ENCODE results near the gene RYR2.
"Not testable (repeated sequence)": the region's sequence is repeated elsewhere in the genome, so short reads cannot be mapped to it uniquely, and the experiment has no call there.

RYR2 gene

DNA sequence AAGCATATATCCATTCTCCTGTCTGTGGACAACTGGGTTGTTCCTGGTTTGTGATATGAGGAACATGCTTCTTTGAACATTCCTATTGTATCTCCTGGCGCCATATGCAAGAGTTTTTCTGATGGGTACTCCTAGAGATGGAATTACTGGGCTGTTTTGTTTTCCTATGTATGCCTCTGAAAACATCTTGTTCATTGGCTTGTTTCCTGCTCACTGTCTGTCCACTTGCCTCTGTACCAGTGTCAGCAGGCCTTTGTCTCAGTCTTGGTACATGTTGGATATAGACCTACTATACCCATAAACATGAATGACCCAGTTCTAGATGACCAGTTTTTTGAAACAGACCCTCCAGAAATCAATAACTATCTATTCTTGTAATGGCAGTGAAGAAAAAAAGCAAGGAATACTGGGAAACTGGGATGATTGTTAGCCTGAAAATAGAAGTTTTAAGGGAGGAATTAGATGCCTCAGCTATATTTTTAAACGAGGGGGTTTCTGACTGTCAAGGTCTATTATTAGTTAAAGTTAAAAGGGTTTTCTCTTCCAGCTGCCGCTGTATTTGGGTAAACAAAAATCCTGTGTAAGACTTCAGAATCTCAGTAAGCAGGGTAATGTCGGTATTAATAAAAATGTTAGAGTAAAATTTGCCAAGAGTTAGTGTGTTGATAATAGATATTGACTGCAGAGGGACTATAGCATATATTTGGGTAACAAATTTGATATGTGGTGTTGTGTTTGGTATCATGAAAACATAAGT, 103.6 kb downstream of the RYR2 start:
- no peak for DNase-seq (ENCODE audit: low read depth in 2 of 2)

GRCh38 chr1:237146241-237146640, 104.3 kb downstream of the RYR2 start:
- DNase-seq (ENCODE audit: low read depth in 2 of 2): no peak

GRCh38 chr1:237149857-237150256, 107.9 kb downstream of the RYR2 start:
- DNase-seq (ENCODE audit: low read depth in 2 of 2): no peak

DNA sequence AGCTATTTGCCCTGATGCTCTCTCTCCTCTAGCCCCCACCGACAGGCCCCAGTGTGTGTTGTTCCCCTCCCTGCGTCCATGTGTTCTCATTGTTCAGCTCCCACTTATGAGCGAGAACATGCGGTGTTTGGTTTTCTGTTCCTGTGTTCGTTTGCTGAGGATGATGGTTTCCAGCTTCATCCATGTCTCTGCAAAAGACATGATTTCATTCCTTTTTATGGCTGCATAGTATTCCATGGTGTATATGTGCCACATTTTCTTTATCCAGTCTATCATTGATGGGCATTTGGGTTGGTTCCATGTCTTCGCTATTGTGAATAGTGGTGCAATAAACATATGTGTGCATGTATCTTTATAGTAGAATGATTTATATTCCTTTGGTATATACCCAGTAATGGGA, 110.0 kb downstream of the RYR2 start:
- DNase-seq (ENCODE audit: low read depth in 2 of 2): not testable (repeated sequence)

GRCh38 chr1:237152506-237153335, 110.7 kb downstream of the RYR2 start:
- no peak for DNase-seq (ENCODE audit: low read depth in 2 of 2)

- DNase-seq (ENCODE audit: low read depth in 2 of 2): no peak
These were observed 112.2 kb downstream of the RYR2 start for GRCh38 chr1:237154157-237154556.

DNA sequence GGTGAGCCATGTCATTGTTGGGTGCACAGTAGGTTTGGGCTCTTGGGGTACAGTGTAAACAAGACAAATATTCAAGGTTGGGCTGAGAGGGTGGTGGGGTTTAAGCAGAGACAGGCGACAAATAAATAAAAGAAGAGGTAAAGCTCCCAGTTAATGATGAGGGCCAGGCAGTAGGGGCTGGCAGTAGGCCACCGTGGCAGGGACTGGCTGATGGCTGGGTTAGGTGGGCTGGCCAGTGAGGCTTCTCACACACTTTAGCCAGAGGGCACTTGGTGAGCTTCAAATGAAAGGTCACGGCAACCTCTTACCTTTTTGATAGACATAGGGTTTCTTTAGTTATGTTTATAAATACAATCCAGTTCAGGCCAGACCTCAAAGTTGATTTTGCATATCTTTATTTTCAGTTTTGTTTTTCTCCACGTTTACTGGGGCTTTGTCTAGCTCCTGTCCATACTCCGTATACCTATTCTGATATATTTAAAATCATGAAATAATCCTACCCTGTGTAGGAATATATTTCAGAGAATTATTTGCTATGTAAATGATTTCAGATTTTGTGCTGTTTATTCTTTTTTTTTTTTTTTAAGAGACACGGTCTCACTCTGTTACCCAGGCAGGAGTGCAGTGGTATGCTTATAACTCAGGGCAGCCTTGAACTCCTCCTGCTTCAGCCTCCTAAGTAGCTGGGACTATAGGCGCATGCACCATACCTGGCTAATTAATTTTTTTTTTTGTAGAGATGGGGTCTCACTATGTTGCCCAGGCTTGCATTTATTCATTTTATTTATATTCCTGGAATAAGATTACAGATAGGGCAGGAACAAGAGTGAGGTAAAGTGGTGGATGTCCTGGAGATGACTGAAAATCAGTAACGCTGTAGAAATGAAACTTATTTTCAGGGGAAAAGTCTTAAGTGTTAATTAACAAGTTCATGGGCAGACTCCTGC, 122.7 kb downstream of the RYR2 start:
- DNase-seq (ENCODE audit: low read depth in 2 of 2): no peak

- DNase-seq (ENCODE audit: low read depth in 2 of 2): no peak
These were observed 124.1 kb downstream of the RYR2 start for GRCh38 chr1:237166086-237166485.

DNA sequence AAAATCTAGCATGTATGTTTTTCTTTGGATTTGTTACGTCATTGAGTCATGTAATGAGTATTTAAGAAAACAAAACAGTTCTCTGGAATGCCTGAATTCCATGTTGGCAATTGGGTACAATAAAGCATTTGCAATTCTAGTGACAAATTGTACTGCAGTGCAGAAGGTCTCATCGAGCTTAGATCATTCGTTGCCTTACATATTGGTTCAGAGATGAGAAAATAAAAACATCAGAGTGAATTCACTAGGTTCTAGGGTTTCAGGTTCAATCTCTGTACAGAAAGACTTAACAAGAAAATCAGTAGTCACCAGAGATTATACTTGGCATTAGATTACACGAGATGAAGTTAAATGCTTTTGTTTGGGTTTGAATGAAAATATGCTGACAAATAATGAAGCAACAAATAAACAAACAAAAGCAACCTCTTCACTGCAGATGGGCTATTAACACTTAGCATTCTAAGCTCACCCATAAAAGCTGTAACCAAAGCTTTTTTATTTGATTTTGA, 124.7 kb downstream of the RYR2 start:
- DNase-seq (ENCODE audit: low read depth in 2 of 2): no peak

GRCh38 chr1:237170149-237170548, 128.2 kb downstream of the RYR2 start:
- DNase-seq (ENCODE audit: low read depth in 2 of 2): no peak

GRCh38 chr1:237171454-237172117, 129.6 kb downstream of the RYR2 start:
- DNase-seq (ENCODE audit: low read depth in 2 of 2): no peak

- no peak for DNase-seq (ENCODE audit: low read depth in 2 of 2)
These were observed 130.1 kb downstream of the RYR2 start for GRCh38 chr1:237172118-237172485.

DNA sequence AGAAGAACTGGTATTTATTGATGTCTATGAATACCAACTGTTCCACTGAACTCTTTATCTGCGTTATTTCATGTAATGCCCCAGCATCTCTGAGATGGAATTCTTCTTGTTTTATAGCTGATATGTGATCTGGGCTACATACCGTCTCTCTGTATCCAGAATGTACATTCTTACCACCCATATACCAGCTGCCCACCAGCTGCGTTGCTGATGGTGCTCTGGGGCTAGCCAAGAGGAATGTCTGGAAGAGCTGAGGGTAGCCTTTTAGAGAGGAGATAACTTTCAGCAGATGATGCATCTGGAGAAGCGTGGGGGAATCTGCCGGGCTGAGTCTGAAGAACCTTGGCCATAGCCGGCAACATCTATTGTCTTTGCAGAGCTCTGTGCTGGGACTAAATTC, 137.5 kb downstream of the RYR2 start:
- no peak for DNase-seq (ENCODE audit: low read depth in 2 of 2)

GRCh38 chr1:237180256-237180655, 138.3 kb downstream of the RYR2 start:
- DNase-seq (ENCODE audit: low read depth in 2 of 2): no peak

DNA sequence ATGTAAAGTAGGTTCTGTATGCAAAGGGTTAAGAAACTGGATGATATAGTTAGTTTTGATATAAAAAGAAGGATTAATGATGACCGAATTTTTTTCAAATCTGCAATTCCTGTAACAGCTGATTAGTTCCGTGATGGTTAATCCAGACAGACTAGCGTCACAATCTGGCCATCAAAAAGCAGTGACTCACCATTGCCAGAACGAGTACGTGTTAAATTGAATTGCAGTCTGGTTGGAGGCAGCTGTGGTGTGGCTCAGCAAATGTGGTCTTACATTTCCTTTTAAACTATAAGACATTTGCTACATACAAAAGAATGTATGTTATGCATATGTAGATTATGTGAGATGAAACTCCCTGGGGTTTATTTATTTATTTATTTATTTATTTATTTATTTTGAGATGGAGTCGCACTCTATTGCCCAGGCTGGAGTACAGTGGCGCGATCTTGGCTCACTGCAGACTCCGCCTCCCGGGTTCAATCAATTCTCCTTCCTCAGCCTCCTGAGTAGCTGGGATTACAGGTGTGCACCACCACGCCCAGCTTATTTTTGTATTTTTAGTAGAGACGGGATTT, 139.8 kb downstream of the RYR2 start:
- DNase-seq (ENCODE audit: low read depth in 2 of 2): no peak

- DNase-seq (ENCODE audit: low read depth in 2 of 2): no peak
These were observed 142.1 kb downstream of the RYR2 start for GRCh38 chr1:237183963-237184540.

DNA sequence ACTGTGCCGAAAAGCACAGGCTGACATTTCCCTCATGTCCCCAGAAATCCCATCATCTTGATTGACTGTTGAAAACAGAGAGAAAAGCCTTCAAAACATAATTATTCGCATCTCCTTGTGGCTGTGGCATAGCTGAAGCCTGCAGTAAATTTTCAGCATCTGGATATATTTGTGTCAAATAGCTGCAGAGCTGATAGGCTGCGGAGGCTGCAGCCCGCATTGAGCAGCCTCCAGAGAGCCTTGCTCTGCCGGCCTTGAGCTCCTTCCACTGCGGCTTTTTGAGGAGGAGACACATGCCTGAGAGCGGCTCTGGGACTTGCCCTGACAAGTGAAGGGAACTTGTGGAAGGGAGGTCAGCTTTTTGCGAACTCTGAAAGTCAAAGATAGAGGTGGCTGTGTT, 144.7 kb downstream of the RYR2 start:
- DNase-seq (ENCODE audit: low read depth in 2 of 2): no peak

- no peak for DNase-seq (ENCODE audit: low read depth in 2 of 2)
These were observed 145.9 kb downstream of the RYR2 start for GRCh38 chr1:237187842-237188241.

- DNase-seq (ENCODE audit: low read depth in 2 of 2): no peak
These were observed 149.4 kb downstream of the RYR2 start for GRCh38 chr1:237191403-237191802.

Measured in stimulated activated CD4-positive, alpha-beta T cell treated with anti-CD3 and anti-CD28 coated beads, Interleukin-12 subunit alpha, Interleukin-12 subunit beta, amount 100 ng/mL, for 24 hours (primary cell).